HG03469 (cell line): ENCODE results near the gene SLC11A1.

Source experiments
- ATAC-seq: cut with Tn5 transposase; IDR thresholded peaks from one replicate; pipeline ENCODE4 v1.9.1; 2021; ENCODE audit warnings: mild to moderate bottlenecking, moderate library complexity, moderate number of reproducible peaks; ENCODE audit not compliant: unreplicated experiment

Gene SLC11A1

DNA sequence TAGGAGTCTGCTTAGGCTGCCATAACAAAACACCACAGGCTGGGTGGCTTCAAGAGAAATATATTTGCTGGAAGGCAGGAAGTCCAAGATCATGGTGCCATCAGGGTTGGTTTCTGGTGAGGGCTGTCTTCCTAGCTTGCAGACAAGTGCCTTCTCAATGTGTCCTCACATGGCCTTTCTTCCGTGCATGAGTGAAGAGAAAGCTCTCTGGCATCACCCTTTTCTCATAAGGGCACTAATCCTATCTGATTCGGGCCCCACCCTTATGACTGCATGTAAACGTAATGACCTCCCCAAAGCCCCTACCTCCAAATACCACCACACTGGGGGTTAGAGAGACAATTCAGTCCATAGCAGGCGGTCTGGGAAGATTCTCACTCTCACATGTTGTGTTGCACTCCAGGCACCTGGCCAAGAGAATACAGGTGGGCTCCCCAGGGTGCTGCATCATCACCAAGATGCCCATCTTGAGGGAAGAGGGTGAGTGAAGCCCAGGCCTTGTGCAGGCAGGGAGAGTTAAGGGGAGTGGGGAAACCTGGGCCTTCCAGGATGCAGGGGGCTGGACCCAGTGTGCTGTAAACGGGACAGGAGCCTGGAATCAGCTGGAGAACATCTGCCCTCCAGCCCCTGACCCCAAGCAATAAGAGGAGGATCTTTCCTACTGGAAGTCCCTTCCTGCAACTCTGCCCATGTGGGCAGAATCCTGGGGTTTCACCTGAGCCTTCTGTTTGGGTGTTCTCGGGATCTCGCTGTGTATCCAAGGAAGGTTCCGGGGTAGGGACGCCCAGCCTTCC, 15.3 kb upstream of the SLC11A1 start:
- ATAC-seq = no peak

DNA sequence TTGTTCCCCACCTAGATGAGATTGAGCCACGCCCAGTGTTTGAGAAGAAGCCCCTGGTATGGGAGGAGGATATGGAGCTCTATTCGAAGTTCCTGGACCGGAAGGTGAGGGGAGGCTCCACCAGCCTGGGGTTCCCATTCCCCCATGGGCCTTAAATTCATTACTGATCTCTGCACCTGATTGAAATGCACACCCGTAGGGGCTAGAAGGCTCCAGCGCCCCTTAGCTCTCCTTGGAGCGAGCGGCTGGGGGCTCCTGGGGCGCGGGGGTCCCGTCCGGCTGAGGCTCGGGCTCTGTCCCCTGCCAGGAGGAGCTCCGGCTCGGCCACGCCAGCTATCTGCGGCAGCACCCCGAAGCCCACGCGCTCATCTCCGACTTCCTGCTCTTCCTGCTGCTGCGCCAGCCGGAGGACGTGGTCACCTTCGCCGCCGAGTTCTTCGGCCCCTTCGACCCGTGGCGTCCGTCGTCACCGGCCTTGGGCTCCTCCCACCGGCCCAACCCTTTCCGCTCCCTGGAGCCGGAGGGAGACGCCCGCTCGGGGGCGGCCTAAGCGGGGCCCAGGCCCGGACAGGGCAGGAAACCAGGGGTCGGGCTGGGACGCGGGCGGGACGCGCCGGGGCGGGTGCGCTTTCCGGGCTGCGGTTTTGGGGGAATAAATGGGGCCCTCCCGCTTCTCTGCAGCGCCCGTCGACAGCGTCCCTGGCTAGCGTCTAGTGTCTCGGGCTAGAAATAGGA, 14.5 kb upstream of the SLC11A1 start:
- no peak for ATAC-seq

DNA sequence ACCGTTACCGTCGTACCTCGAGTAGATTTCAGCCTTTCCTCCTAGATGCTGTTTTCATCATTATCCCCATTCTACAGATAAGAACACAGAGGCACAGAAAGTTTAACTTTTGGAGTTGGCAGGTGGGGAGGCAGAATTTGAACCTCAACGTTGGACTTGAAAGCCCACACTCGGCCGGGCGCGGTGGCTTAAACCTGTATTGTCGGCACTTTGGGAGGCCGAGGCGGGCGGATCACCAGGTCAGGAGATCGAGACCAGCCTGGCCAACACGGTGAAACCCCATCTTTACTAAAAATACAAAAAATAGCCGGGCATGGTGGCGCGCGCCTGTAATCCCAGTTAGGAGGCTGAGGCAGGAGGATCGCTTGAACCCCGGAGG, 13.9 kb upstream of the SLC11A1 start:
- ATAC-seq = no peak

DNA sequence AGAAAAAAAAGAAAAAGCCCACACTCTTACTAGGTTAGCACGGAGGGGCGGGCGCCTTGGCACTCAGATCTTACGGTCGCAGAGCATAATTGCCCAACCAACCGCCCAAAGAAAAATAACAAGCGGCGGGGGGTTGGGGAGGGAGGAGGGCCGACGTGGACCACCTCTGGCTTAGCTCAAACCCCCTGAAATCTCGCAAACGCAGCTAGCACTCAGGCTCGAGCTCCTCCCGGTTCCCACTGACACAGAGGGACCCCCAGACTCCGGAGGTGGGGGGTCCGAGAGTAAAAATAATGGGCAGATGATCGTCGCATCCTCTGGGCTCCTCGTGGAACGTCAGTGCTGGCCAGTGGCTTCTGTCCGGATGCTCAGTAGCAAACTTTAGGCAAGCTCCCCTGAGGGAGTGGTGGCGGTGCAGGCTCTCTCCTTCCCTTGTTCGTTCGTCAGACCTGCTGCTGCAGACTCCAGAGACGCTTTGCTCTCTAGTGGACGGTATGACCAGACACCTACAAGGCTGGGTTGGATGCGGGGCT, 13.4 kb upstream of the SLC11A1 start:
- ATAC-seq = no peak

DNA sequence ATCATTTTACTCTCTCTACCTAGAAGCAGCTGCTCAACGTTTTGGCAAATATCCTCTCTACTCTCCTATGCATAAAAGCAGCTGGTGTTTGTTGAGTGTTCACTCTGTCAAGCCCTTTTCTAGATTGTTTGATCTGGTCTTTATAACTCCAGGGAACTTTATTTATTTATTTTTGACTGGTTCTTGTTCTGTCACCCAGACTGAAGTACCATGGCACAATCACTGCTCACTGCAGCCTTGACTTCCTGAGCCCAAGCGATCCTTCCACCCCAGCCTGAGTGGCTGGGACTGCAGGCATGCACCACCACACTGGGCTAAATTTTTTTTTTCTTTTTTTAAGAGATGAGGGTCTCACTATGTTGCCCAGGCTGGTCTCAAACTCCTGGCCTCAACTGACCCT, 12.7 kb upstream of the SLC11A1 start:
- no peak for ATAC-seq

DNA sequence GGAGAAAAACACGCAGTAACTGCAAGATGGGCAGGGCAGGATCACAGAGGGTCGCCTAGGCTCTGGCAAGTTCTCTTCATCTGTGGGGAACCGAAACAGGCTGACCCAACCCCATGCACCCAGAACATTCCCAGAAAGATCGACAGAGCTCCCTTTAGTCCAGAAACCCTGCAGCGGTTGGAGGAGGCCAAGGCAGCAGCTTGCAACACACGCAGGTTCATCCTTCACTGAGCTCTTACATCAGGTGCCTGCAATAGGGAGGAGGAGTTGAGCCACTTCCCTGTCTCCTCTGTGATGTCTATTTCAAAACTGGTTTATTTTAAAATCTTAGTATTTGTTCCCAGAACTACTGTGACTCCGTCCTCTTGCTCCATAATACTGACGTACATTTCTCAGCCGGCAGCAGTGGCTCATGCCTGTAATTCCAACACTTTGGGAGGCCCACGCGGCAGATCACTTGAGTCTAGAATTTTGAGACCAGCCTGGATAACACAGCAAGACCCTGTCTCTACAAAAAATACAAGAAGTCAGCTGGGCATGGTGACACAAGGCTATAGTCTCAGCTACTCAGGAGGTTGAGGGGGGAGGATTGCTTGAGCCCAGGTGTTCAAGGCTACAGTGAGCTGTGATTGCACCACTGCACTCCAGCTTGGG, 11.5 kb upstream of the SLC11A1 start:
- ATAC-seq = no peak

DNA sequence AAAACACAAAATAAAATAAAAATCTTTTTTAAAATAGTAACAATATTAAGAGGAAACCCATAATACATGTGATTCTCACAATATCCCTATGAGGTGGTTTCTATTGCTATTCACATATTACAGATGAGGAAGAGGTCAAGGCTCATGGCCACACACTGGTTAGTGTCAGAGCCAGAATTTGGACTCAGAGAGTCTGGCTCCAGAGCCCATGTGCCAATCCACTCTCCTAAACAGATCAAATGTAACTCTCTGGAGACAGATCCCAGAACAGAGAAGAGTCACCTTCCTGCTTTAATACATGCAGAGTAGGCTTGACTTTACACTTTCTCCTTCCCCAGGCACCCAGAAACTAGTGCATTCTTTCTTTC, 10.1 kb upstream of the SLC11A1 start:
- ATAC-seq = no peak

DNA sequence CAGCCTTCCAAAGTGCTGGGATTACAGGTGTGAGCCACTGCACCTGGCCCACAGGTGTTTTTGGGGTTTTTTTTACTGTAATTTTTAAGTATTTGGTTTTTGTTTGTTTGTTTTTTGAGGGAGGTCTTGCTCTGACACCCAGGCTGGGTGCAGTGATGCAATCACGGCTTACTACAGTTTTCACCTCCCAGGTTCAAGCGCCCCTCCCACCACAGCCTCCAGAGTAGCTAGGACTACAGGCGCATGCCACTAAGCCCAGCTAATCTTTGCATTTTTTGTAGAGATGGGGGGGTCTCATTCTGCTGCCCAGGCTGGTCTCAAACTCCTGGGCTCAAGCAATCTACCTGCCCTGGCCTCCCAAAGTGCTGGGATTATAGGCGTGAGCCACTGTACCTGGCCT, 7.3 kb upstream of the SLC11A1 start:
- ATAC-seq = no peak

DNA sequence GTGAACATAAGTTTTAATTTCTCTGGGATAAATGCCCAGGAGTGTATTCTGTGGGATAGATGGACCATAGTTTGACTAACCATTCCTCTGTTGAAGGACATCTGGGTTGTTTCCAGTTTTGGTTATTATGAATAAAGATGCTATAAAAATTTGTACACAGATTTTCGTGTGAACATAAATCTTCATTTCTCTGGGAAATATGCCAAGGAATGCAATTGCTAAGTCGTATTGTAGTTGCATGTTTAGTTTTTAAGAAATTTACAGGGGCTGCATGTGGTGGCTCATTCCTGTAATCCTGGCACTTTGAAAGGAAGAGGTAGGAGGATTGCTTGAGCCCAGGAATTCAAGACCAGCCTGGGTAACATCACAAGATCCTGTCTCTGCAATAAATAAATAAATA, 6.9 kb upstream of the SLC11A1 start:
- ATAC-seq = no peak

DNA sequence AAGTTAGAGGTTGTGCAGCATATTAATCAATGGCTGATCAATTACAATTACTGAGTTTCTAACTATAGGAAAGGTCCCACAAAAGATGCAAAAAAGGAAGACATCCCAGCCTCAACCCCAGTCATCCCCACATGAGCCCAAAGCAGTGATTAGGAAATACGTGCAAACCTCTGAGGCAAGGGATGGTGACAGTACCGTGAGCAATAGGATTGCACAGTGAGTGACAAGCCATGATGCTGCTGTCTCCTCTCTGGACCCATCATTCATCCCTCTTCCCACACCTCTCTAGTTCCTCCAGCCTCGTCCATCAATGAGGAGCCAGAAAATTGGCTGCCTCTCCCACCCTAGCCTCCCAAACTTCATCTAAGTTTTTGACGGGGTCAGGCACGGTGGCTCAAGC, 4.0 kb upstream of the SLC11A1 start:
- no peak for ATAC-seq

DNA sequence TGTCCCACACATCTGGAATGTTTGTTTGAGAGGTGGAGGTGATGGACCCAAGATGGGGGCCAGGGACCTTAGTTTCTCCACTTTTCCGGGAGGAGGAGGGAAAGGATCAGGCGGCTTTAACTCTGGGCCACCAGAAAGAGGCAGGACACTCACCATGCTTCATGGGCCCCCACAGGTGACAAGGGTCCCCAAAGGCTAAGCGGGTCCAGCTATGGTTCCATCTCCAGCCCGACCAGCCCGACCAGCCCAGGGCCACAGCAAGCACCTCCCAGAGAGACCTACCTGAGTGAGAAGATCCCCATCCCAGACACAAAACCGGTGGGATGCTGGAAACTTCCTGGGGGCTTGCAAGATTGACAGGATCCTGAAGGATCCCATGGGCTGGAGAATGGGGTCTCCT, 712 bp downstream of the SLC11A1 start:
- ATAC-seq = no peak

DNA sequence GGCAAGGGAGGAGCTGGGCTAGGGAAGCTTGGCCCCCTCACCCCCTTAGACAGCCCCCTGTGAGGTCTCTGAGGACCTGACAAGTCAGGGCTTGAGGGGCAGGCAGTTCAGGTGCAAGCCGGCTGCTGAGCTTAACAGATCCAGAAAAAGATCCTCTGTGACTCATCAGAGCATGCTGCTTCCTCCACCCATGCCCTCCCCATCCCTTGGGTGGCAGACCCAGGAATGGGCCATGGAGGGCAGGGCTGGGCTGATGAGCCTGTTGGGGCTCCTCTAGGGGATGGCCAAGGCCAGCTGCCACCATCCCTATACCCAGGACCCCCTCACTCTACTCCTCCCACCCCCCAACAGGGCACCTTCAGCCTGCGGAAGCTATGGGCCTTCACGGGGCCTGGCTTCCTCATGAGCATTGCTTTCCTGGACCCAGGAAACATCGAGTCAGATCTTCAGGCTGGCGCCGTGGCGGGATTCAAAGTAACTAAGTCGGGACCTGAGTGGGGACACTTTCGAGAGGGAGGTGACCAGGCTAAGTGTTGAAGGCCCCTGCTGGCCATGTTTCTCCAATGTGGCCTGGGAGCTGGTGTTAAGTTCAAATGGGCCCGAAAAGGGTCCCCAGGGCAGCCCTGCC, 1.9 kb downstream of the SLC11A1 start:
- ATAC-seq = no peak

DNA sequence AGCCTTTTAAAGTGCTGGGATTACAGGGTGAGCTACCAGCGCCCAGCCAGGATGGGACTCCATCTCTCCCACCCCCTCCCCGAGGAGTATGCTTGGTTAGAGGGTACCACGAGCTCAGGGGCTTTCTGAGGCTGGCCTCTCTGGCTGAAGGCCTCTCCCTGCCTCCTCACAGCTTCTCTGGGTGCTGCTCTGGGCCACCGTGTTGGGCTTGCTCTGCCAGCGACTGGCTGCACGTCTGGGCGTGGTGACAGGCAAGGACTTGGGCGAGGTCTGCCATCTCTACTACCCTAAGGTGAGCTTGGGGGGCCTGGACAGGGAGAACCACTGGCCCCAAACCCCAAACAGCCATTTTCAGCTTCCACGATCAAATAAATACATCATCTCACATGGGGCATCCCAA, 2.9 kb downstream of the SLC11A1 start:
- ATAC-seq = no peak

DNA sequence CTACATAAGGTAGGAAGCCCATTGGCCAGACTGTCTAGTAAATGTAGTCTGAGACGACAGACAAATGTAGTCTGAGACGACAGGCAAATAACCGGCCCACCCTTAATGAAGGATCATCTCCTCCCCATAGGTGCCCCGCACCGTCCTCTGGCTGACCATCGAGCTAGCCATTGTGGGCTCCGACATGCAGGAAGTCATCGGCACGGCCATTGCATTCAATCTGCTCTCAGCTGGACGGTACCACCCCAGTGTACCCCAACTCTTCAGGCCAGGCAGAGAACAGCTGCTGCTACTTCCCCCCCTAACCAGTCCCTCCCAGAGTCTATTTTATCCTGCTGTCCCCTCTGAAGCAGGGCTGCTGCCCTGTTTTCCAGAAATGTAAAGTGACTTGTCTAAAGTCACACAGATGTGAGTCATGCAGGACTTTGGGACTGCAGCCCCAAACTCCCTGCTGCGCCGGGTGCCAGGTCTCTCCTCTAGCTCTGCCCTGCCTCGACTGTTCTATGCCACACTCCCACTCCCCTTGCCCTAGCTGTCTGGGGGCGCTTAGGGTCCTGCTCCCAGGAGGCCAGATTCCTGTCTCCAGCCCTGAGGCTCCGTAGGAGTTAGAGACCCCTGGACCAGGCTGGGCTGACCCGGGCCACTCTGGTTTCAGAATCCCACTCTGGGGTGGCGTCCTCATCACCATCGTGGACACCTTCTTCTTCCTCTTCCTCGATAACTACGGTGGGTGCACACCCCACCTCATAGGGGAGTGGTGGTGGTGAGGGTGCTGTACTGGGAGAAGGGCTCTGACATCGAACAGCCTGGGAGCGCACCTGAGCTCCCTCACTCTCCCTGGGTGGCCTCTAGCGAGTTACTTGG, 4.7 kb downstream of the SLC11A1 start:
- no peak for ATAC-seq

DNA sequence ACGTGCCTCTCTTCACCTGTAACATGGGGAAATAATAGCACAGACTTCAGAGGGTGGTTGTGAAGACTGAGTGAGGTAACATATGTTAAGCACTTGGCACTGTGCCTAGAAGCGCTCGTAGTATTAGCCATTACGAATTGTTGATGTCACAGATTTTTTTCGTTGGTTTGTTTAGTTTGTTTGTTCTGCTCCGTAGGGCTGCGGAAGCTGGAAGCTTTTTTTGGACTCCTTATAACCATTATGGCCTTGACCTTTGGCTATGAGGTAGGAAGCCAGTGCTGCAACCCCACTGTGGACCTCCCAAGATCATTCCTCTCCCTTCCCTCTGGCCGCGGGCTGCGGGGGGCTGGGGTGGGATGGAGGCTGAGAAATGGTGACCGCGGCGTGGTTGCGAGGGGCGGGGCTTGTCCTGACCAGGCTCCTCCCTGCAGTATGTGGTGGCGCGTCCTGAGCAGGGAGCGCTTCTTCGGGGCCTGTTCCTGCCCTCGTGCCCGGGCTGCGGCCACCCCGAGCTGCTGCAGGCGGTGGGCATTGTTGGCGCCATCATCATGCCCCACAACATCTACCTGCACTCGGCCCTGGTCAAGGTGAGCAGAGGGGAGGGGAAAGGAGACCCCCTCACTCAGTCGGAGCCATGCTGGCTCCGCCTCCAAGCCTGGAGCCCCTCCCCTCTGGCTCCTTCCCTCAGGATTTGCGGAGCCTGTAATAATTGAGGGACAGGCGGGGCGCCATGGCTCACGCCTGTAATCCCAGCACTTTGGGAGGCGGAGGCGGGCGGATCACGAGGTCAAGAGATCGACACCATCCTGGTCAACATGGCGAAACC, 5.5 kb downstream of the SLC11A1 start:
- ATAC-seq = no peak

DNA sequence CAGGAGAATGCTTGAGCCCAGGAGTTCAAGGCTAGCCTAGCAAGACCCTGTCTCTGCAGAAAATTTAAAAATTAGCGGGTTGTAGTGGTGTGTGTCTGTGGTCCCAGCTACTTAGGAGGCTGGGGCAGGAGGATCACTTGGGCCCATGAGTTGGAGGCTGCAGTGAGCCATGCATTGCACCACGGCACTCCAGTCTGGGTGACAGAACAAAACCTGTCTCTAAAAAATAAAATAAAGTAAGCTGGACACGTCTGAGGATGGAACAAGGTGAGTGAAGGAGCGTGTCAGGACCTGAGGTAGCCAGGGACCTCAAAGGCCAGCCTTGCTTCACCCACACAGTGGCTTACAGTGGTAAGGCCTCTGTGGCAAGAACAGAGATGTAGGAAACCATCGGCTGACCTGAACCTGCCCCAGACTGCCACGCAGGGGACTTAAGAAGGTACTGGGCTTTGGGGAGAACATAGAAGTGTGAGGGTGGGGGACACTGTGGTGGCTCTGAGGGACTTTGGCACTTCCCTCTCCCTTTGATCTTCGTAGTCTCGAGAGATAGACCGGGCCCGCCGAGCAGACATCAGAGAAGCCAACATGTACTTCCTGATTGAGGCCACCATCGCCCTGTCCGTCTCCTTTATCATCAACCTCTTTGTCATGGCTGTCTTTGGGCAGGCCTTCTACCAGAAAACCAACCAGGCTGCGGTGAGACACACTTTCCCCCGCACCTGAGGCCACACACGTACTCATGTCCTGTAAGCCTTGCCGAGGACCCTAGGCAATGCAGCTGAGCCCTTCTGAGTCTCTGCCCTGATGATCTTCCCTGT, 7.5 kb downstream of the SLC11A1 start:
- no peak for ATAC-seq

DNA sequence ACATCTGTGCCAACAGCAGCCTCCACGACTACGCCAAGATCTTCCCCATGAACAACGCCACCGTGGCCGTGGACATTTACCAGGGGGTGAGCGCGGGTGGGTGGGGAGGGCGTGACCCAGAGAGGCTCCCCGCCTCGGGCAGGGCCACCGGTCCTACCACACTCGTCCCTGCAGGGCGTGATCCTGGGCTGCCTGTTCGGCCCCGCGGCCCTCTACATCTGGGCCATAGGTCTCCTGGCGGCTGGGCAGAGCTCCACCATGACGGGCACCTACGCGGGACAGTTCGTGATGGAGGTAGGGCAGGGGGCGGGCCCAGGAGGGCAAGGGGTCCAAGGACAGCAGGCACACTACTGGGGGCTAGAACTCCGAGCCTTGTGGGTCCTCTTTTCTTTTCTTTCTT, 9.1 kb downstream of the SLC11A1 start:
- ATAC-seq = no peak

DNA sequence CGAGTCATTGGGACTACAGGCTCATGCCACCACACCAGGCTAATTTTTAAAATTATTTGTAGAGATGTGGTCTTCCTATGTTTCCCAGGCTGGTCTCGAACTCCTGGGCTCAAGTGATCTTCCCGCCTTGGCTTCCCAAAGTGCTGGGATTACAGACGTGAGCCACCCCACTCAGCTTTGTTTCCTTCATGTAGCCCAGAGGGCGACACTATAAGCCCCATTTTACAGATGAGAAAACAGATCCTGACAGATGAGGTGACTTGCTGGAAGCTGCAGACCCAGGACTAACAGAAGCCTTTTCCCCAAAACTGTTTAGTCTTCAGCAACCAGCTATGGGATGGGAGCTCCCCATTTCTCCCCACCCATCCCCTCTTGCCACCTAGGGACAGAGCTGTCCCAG, 10.4 kb downstream of the SLC11A1 start:
- ATAC-seq = no peak
